SK-N-SH treated with all-trans-retinoic acid at 6 μM for 48 hours (cell line): ENCODE data around the gene B4GAT1.

Experiments used
- ARNTL ChIP-seq: fragments of 450-650 bp; formaldehyde crosslinking; IDR thresholded peaks from 2 replicates; pipeline ENCODE4 v1.5.0; 2020; ENCODE audit warnings: low read depth, mild to moderate bottlenecking, moderate library complexity, borderline replicate concordance
- CSDC2 ChIP-seq: fragments of 250-450 bp; sonication (Bioruptor Pico); IDR thresholded peaks from 2 replicates; pipeline ENCODE4 v1.5.0; 2020; ENCODE audit warnings: mild to moderate bottlenecking, moderate library complexity
- ISL1 ChIP-seq: fragments of 250-450 bp; sonication (Bioruptor Pico); IDR thresholded peaks from 2 replicates; pipeline ENCODE4 v2.1.2; 2022; ENCODE audit warnings: mild to moderate bottlenecking, moderate library complexity
- RARB ChIP-seq: fragments of 250-450 bp; sonication (Bioruptor Pico); IDR thresholded peaks from 2 replicates; pipeline ENCODE4 v1.8.0; 2021; ENCODE audit warnings: mild to moderate bottlenecking, moderate library complexity
- SNAI2 ChIP-seq: fragments of 250-450 bp; sonication (Bioruptor Pico); IDR thresholded peaks from 2 replicates; pipeline ENCODE4 v1.5.0; 2020; ENCODE audit warnings: mild to moderate bottlenecking, moderate library complexity
- TCF4 ChIP-seq: fragments of 250-450 bp; sonication (Bioruptor Pico); IDR thresholded peaks from 2 replicates; pipeline ENCODE4 v1.8.0; 2021; ENCODE audit warnings: mild to moderate bottlenecking, moderate library complexity, borderline replicate concordance
- TOX ChIP-seq: fragments of 250-450 bp; sonication (Bioruptor Pico); IDR thresholded peaks from 2 replicates; pipeline ENCODE4 v1.8.0; 2021; ENCODE audit warnings: mild to moderate bottlenecking, moderate library complexity, borderline replicate concordance
- ZC3H10 ChIP-seq: fragments of 250-450 bp; sonication (Bioruptor Pico); IDR thresholded peaks from 2 replicates; pipeline ENCODE4 v1.5.1; 2021; ENCODE audit warnings: mild to moderate bottlenecking, moderate library complexity
- ZFP3 ChIP-seq: fragments of 250-450 bp; sonication (Bioruptor Pico); IDR thresholded peaks from 2 replicates; pipeline ENCODE4 v1.5.0; 2020; ENCODE audit warnings: mild to moderate bottlenecking, moderate library complexity
- ZFP30 ChIP-seq: fragments of 450-650 bp; formaldehyde crosslinking; IDR thresholded peaks from 2 replicates; pipeline ENCODE4 v1.5.0; 2022; ENCODE audit warnings: mild to moderate bottlenecking, moderate library complexity
- ZNF70 ChIP-seq: fragments of 450-650 bp; formaldehyde crosslinking; IDR thresholded peaks from 2 replicates; pipeline ENCODE4 v1.5.0; 2020; ENCODE audit warnings: mild to moderate bottlenecking, moderate library complexity
- TF ChIP-seq, protein P1 (sequence below): fragments of 250-450 bp; sonication (Bioruptor Pico); IDR thresholded peaks from 2 replicates; pipeline ENCODE4 v1.8.0; 2020; ENCODE audit warnings: mild to moderate bottlenecking, moderate library complexity, borderline replicate concordance
- TF ChIP-seq, protein P2 (sequence below): fragments of 250-450 bp; sonication (Bioruptor Pico); IDR thresholded peaks from 2 replicates; pipeline ENCODE4 v1.8.0; 2021; ENCODE audit warnings: low read depth, mild to moderate bottlenecking, moderate library complexity, borderline replicate concordance

DNA sequence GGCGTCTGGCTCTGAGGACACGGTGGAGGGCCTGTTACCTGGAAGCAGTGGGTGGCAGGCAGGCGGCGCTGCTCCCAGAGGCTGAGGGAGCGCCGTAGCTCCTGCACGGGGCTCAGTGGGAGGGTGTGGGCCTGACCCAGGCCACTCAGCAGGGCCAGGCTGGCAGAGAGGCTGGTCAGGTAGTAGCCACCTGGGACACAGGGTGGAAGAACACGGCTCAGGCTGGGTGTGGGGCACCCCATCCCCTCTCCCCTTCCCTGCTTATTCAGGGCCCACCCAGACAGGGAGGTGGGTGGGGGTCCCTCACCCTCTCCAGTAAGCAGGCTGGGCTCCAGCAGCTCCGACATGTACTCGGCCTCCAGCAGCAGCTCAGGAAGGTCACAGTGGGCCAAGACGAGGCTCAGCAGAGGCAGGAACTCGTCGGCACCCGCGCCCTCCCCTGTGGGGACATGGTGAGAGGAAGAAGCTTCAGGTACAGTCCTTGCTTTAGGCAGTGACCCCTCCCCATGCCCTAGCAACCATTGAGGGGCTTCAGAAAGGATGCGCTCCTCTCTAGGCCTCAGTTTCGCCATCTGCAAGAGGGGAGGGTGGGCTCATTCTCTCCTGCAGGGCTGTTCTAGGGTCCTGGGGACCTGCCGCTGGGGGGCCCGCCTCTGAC is 14.1 kb downstream of the B4GAT1 start:
- TF ChIP-seq, protein P1, sequence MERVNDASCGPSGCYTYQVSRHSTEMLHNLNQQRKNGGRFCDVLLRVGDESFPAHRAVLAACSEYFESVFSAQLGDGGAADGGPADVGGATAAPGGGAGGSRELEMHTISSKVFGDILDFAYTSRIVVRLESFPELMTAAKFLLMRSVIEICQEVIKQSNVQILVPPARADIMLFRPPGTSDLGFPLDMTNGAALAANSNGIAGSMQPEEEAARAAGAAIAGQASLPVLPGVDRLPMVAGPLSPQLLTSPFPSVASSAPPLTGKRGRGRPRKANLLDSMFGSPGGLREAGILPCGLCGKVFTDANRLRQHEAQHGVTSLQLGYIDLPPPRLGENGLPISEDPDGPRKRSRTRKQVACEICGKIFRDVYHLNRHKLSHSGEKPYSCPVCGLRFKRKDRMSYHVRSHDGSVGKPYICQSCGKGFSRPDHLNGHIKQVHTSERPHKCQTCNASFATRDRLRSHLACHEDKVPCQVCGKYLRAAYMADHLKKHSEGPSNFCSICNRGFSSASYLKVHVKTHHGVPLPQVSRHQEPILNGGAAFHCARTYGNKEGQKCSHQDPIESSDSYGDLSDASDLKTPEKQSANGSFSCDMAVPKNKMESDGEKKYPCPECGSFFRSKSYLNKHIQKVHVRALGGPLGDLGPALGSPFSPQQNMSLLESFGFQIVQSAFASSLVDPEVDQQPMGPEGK (CRISPR knock-in tag) = no peak
- TF ChIP-seq ZFP3 (CRISPR knock-in tag) (no peak), ZFP30 (CRISPR knock-in tag) (no peak), CSDC2 (CRISPR knock-in tag) (no peak), SNAI2 (CRISPR knock-in tag) (no peak), TCF4 (CRISPR knock-in tag) (no peak), ISL1 (CRISPR knock-in tag) (no peak), ARNTL (CRISPR knock-in tag) (no peak), TOX (no peak), ZC3H10 (CRISPR knock-in tag) (no peak), ZNF70 (CRISPR knock-in tag) (no peak), RARB (CRISPR knock-in tag) (no peak)
- TF ChIP-seq, protein P2, sequence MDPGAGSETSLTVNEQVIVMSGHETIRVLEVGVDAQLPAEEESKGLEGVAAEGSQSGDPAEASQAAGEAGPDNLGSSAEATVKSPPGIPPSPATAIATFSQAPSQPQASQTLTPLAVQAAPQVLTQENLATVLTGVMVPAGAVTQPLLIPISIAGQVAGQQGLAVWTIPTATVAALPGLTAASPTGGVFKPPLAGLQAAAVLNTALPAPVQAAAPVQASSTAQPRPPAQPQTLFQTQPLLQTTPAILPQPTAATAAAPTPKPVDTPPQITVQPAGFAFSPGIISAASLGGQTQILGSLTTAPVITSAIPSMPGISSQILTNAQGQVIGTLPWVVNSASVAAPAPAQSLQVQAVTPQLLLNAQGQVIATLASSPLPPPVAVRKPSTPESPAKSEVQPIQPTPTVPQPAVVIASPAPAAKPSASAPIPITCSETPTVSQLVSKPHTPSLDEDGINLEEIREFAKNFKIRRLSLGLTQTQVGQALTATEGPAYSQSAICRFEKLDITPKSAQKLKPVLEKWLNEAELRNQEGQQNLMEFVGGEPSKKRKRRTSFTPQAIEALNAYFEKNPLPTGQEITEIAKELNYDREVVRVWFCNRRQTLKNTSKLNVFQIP (CRISPR knock-in tag) = no peak
